Measurements from ENCODE around the gene NAXD. TPM values are rescaled to one million over a fixed set of nuclear protein-coding genes. Genes with fewer than 3 reads are reported as not detected.
A peak's percentile ranks its signal among the peaks of the same experiment; 100 is the strongest.

NAXD gene
- total RNA-seq, 1 donor from 2014 or later, result 41.2 TPM

DNA sequence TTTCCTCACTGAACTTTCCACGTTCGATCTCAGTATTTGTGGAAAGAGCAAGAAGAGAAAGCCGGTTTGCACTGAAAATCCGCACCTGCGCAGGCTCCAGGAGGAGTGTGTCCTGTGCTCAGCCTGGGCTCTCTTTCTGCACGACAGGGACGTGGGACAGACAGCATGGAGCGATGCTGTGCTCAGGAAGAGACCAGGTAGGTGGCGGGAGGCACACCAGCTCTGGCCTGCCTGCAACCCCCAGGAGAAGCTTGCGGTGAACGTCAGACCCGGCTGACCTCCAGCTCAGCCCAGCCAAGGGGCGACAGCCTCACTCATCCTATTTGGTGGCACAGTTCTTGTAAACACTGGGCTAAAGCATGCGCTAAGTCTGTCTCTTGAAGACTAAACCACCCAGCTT is 35.9 kb downstream of the NAXD start:
- TF ChIP-seq CTCF (IDR thresholded peaks at IDR 0.05; ENCODE audit: partially characterized antibody, unreplicated experiment), result no peak
- peak overlapping the region; percentile 16 for H3K27ac Mint-ChIP-seq (ENCODE audit: unreplicated experiment)
- DNase-seq, result no peak

DNA sequence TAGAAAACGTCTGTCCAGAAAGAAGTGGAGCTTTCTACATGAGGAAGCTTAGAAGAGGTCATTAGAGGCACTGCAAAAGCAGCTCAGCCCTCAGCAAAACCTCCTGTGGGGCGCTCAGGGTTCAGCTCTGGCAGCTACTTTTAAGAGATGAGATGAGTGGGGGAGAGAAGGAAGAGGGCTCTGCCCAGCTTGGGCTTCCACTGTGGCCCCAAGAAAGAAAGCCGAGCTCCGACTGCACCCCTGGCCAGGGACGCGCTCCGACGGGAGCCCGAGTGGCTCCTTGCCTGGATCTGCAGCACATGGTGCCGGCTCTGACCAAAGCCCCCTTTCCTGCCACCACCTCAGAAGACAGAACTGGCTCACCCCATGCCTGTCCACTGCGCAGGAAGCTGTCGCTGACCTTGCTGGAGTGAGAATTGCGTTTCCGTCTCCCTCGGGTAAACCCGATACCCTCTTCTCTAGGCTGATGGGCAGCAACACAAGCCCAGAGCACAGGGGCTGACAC is 36.4 kb downstream of the NAXD start:
- H3K27ac Mint-ChIP-seq (ENCODE audit: unreplicated experiment), result peak overlapping the region; percentile 59

More for the DNA sequence above, 35.9 kb downstream of the NAXD start:
- Mint-ChIP-seq H3K4me1 (ENCODE audit: low read depth, unreplicated experiment) (peaks cover 30% of the 10 kb centered on the region), H3K36me3 (ENCODE audit: unreplicated experiment) (peaks cover 12% of the 10 kb centered on the region), H3K9me3 (ENCODE audit: unreplicated experiment) (peaks cover 14% of the 10 kb centered on the region), H3K27me3 (ENCODE audit: unreplicated experiment) (peaks cover 18% of the 10 kb centered on the region), H3K4me3 (ENCODE audit: unreplicated experiment) (no peak overlapping the region)

GRCh38 chr13:110652231-110652730 is 36.9 kb downstream of the NAXD start:
- H3K4me3 Mint-ChIP-seq (ENCODE audit: unreplicated experiment), result peak overlapping the region; percentile 20
- no peak for TF ChIP-seq CTCF (IDR thresholded peaks at IDR 0.05; ENCODE audit: partially characterized antibody, unreplicated experiment)
- H3K9me3 Mint-ChIP-seq (ENCODE audit: unreplicated experiment), result peaks cover 14% of the 10 kb centered on the region
- peaks cover 18% of the 10 kb centered on the region for H3K27me3 Mint-ChIP-seq (ENCODE audit: unreplicated experiment)
- DNase-seq, result no peak
- H3K27ac Mint-ChIP-seq (ENCODE audit: unreplicated experiment), result peak overlapping the region; percentile 59
- peaks cover 16% of the 10 kb centered on the region for H3K36me3 Mint-ChIP-seq (ENCODE audit: unreplicated experiment)
- H3K4me1 Mint-ChIP-seq (ENCODE audit: low read depth, unreplicated experiment), result peaks cover 30% of the 10 kb centered on the region

More for the DNA sequence above, 36.4 kb downstream of the NAXD start:
- no peak for DNase-seq
- TF ChIP-seq CTCF (IDR thresholded peaks at IDR 0.05; ENCODE audit: partially characterized antibody, unreplicated experiment), result no peak
- peaks cover 30% of the 10 kb centered on the region for H3K4me1 Mint-ChIP-seq (ENCODE audit: low read depth, unreplicated experiment)
- H3K4me3 Mint-ChIP-seq (ENCODE audit: unreplicated experiment), result peak overlapping the region; percentile 20
- H3K9me3 Mint-ChIP-seq (ENCODE audit: unreplicated experiment), result peaks cover 14% of the 10 kb centered on the region
- H3K27me3 Mint-ChIP-seq (ENCODE audit: unreplicated experiment), result peaks cover 18% of the 10 kb centered on the region
- peaks cover 14% of the 10 kb centered on the region for H3K36me3 Mint-ChIP-seq (ENCODE audit: unreplicated experiment)

DNA sequence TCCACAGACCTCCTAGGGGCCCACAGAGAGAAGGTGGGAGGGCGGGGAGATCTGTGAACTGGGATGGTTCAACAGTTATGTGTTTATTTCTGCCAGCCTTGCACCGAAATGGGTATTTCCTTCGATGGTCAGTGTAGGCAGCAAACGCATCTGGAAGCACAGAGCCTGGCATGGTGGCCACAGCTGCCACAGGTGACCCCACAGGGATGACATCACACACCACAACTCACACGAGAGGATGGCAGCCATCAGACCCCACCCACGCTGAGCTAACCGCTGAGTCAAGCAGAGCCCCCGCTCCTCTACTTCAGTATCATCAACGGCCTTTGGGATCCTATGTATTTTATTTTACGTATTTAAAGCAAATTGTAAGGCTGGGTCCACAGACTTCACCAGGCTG is 37.4 kb downstream of the NAXD start:
- H3K27ac Mint-ChIP-seq (ENCODE audit: unreplicated experiment), result no peak overlapping the region
- H3K36me3 Mint-ChIP-seq (ENCODE audit: unreplicated experiment), result peaks cover 21% of the 10 kb centered on the region
- no peak for DNase-seq
- H3K27me3 Mint-ChIP-seq (ENCODE audit: unreplicated experiment), result peaks cover 17% of the 10 kb centered on the region
- H3K9me3 Mint-ChIP-seq (ENCODE audit: unreplicated experiment), result peaks cover 12% of the 10 kb centered on the region
- no peak overlapping the region for H3K4me3 Mint-ChIP-seq (ENCODE audit: unreplicated experiment)
- no peak for TF ChIP-seq CTCF (IDR thresholded peaks at IDR 0.05; ENCODE audit: partially characterized antibody, unreplicated experiment)
- peaks cover 27% of the 10 kb centered on the region for H3K4me1 Mint-ChIP-seq (ENCODE audit: low read depth, unreplicated experiment)

- Mint-ChIP-seq H3K27me3 (ENCODE audit: unreplicated experiment) (peaks cover 12% of the 10 kb centered on the region), H3K4me1 (ENCODE audit: low read depth, unreplicated experiment) (peaks cover 22% of the 10 kb centered on the region), H3K4me3 (ENCODE audit: unreplicated experiment) (peak overlapping the region; percentile 20), H3K36me3 (ENCODE audit: unreplicated experiment) (peaks cover 26% of the 10 kb centered on the region), H3K9me3 (ENCODE audit: unreplicated experiment) (peaks cover 7% of the 10 kb centered on the region), H3K27ac (ENCODE audit: unreplicated experiment) (peak overlapping the region; percentile 59)
- no peak for DNase-seq
- no peak for TF ChIP-seq CTCF (IDR thresholded peaks at IDR 0.05; ENCODE audit: partially characterized antibody, unreplicated experiment)
These were observed 37.9 kb downstream of the NAXD start for GRCh38 chr13:110653271-110653670.
